Fibroblast of skin of abdomen (primary cell): ENCODE data around the gene S100P.
A peak's percentile ranks its signal among the peaks of the same experiment; 100 is the strongest.

Experiments
- DNase-seq: peaks from one replicate; pipeline ENCODE4 v3.0.0-alpha.2; 2013

Gene S100P

GRCh38 chr4:6673191-6673659, 20.5 kb upstream of the S100P start:
- peak; percentile 32 for DNase-seq

DNA sequence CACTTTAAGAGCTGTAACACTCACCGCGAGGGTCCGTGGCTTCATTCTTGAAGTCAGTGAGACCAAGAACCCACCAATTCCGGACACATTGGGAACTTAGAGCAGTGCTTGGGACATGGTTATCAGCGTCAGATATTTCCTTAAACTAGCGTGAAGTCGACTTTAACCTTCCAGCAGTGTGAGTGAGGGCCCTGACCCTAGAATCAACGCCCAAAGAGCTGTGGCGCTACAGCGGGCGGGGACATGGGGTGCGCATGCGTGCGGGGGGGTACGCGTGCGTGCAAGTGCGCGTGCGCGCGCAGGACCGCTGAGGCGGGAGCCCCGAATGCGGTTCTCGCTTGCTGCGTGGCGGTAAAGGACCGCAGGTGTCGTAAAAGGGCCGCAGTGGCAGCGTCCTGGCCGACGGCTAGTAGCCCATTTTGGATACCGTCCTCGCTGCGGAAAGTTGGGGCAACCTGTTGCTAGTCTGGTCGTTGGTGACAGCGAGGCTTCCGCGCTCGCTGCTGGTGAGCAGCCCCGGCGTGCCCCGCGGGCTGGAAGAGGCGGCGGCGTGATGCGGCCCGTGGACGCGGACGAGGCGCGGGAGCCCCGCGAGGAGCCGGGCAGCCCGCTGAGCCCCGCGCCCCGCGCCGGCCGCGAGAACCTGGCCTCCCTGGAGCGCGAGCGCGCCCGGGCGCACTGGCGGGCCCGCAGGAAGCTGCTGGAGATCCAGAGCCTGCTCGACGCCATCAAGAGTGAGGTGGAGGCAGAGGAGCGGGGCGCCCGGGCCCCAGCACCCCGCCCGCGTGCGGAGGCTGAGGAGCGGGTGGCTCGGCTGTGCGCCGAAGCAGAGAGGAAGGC, 19.8 kb upstream of the S100P start:
- DNase-seq = peak; percentile 96

- DNase-seq = no peak
Measured at GRCh38 chr4:6674500-6675149, 19.1 kb upstream of the S100P start.

- DNase-seq = no peak
Measured at GRCh38 chr4:6676722-6677558, 16.7 kb upstream of the S100P start.

- no peak for DNase-seq
Measured at GRCh38 chr4:6680372-6681034, 13.2 kb upstream of the S100P start.

DNA sequence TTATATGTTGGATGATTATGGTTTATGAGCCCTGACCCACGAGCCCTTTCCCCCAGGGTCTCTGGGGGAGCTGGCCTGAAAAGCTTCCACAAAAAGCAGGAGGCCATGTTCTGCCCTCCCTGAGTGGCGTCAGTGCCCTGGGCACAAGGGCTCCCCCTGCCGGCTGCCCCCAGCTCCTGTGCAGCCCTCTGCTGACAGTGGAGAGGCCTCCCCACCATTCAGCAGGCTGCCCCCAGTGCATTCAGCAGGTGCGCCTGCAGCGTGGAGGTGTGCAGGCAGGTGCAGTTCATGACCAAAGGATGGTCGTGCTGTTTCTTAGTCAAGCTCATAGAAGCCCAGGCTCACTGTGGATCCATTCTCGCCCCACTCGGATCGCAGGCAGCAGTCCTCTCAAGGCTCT, 12.5 kb upstream of the S100P start:
- DNase-seq = no peak

DNA sequence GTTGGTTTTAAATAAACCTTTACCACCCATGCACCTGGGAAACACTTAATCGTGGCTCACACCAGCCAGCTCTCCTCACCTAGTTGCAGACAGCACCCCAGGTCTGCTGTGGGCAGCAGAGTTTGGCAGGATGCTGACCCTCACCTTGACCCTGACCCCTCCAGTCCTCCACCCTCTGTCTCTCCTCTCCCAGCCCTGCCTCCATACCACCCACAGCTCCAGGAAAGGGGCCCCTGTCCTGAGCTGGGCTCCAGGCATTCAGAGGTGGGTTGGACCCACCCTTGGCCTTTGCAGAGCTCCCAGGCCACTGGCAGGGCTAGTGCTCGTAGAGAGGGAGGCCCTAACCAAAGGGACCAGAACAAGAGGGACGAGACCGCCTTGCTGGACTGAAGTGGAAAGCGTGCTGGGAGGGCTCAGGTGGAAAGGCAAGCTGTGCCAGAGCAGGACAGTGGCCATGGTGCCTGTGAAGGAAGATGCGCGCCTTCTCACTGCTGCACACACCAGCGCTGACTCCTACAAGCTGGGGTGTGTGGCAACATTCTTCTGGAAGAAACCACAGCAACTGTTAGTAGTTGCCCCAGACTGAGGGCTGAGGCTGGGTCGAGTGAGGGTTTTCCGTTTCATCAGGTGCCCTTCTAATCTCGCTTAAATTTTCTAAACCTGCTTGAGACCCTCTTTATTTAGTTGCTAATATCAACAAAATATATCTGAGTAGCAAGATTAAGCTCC, 10.7 kb upstream of the S100P start:
- no peak for DNase-seq

- no peak for DNase-seq
Measured at GRCh38 chr4:6684656-6685055, 9.0 kb upstream of the S100P start.

DNA sequence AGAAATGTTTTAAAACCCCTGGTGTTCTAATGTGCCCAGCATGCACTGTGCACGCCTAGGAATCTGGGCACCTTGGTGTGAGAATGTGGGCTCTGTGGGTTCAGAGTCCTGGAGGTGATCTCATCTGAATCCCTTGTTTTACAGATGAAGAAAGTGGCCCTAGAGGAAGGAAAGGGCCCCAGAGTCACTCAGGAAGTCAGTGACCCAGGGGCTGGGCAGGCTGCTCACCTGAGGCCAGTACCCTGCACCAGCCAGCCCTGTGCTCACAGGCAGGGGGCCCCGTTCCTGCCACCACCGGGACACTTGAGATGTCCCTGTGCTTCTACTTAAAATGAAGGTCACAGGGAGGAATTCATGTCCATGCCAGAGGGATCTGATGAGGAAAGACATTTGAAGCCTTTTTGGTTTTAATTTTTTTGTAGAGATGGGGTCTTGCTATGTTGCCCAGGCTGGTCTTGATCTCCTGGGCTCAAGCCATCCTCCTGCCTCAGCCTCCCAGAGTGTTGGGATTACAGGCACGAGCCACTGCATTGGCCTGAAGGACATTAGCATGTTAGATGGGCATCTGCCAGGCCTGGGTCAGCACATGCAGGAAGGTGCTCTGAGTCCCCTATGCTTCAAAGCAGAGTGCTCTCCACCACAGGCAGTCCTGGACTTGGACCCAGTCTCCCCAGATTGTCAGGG, 7.4 kb upstream of the S100P start:
- DNase-seq = no peak

- DNase-seq = no peak
Measured at GRCh38 chr4:6687947-6688878, 5.5 kb upstream of the S100P start.

DNA sequence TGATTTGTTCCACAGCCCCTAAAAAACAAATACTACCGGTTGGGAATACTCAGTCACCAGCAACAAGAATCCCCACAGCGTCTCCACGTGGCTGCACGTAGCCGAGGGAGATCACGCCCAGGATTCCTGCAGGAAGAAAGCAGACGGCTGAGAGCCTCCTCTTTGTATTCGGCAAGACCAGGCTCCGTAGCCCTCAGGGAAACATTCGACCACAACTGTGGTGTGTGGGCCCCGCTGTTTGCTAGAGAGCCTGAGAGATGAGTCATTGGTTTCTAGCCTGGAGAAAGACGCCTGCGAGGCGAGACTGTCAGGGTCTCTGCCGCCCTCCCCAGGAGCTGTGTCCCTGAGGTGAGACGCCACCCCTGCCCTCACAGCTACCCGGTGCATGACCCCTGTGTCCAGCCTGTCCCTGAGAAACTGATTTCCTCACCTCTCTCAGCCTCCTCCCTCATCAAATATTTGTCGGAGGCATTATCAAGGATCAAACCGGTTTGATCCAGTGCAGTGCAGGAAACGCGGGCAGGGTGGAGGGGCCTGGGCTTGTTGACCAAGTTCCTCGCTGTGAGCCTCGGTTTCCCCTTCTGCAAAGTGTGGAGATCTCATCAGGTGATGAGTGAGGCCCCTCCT, 4.7 kb upstream of the S100P start:
- peak; percentile 96 for DNase-seq

DNA sequence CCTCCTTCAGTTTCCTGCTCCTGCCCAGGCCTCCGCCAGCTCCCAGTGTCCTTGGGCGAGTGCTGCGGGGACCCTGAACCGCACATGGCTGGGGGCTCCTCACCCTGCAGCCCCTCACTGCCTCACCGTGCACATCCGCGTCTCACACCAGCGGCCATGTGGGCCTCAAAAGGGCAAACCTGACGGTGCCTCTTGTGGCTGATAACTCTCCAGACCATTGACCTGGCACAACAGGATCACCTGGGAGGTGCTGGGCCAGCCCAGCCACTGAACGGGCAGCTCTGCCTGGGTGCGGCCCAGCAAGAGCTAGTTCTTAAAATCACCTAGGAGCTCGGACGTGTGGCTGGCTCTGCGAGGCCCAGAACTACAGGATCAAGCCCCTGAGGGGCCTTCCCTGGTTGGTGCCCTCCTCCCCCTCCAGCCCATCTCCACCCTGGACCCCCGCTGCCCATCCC, 4.1 kb upstream of the S100P start:
- no peak for DNase-seq

DNA sequence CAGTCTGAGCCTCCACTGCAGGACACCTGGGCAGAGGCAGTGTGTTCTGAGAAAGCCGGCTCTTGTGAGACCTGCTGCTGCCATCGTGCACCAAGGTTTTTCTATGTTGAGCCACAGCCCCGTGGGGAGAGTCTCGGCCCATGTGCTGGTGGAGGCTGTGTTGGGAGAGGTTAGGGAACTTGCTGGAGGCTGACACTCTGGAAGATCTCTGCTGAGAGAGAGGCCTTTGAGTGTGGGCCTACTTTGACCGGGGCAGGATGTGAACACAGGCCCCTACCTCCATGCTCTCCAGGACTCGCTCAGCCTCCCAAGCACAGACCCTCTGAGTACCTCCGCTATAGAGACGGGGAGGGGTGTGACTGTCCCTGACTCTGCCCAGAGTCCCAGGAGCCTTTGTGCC, 1.3 kb upstream of the S100P start:
- DNase-seq = no peak

DNA sequence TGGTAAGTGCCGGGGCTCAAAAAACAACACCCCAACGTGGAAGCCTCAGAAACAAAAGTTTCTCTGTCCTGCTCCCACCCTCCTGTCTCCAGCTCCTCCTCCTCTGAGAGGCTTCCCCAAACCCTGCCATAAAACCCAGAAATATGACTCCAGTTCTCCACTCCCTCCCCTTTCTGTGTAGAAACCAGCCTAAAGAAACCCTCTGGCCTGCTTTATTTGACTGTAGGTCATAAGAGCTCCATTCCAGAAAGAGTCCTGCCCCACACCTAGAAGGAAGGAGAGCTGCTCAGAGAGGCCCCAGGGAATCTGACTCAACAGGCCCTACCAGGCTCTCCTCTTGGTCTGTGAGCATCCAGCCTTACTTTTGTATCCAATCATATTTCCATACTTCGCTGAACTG, 872 bp upstream of the S100P start:
- DNase-seq = peak; percentile 51

GRCh38 chr4:6694177-6694901, 661 bp downstream of the S100P start:
- no peak for DNase-seq

DNA sequence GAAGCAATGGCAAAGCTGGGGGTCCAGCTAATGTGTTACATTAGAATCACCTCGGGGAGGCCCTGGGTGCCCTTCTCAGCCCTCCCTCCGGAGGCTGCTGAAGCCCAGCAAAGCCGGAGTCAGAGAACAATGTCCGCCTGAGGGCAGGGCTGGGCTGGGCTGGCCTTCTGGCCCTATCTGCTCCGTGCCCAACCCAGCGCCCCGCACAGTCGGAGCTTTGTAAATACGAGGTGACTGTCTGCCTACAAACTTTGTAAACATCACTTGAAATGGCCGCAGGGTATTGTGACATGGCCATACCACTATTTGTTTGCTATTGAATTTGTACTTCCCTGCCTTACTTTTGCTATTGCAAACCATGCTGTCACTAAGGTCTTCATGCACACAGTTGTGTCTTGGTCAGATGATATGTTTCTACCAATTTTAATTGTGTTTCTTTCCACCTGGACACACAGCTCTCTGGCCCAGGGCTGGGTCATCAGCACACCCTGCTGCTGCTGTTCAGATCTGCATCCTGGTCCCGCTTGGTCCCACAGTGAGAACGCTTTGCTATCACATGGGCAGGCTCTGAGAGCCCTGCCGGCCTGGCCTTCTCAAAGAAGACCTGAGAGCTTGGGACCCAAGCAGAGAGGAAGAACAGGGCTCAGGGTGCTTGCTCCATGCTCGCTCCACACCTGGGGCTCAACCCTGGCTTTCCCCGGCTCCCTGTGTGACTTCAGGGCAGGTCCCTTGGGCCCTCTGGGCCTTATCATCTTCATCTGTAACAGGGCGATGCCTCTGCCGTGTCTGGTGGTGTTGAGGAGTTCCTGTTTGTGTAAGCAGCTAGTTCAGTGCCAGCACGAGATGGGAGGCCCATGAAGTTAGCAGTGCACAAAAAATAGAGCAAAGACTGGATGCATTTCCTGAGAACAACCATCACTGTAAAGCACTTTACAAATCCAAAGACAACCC, 2.3 kb downstream of the S100P start:
- DNase-seq = no peak

DNA sequence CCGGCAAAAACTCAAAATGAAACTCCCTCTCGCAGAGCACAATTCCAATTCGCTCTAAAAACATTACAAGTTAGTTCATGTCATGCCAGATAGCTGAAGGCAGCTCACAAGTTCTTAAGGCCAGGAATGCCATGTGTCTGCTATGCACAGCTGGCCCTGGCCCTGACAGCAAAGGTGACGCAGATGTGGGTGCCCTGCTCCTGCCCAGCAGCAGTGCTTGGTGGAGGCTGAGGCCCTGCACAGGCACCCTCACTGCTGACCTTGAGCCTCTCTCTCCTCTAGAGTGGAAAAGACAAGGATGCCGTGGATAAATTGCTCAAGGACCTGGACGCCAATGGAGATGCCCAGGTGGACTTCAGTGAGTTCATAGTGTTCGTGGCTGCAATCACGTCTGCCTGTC, 2.9 kb downstream of the S100P start:
- no peak for DNase-seq

- no peak for DNase-seq
Measured at GRCh38 chr4:6697131-6697530, 3.5 kb downstream of the S100P start.
